Chondrocyte (in vitro differentiated cells): ENCODE measurements around the gene SLIT3. TPM values are rescaled to one million over a fixed set of nuclear protein-coding genes. Genes with fewer than 3 reads are reported as not detected.

Experiments
- DNase-seq: peaks from one replicate; pipeline ENCODE4 v3.0.0; 2021; ENCODE audit warnings: mixed read lengths, low spot score
- H3K27ac Mint-ChIP-seq: one replicate; pipeline ENCODE4 v1.8.0; 2021; ENCODE audit warnings: mild to moderate bottlenecking, moderate library complexity, mixed read lengths; ENCODE audit not compliant: unreplicated experiment
- H3K27me3 Mint-ChIP-seq: 2 replicates; pipeline ENCODE4 v1.8.0; 2021; ENCODE audit warnings: low read depth, mixed read lengths
- H3K36me3 Mint-ChIP-seq: 2 replicates; pipeline ENCODE4 v1.8.0; 2021; ENCODE audit warnings: low read depth, mixed read lengths
- H3K4me1 Mint-ChIP-seq: 2 replicates; pipeline ENCODE4 v1.8.0; 2021; ENCODE audit warnings: low read depth, mild to moderate bottlenecking, mixed read lengths
- H3K4me3 Mint-ChIP-seq: one replicate; pipeline ENCODE4 v1.8.0; 2021; ENCODE audit warnings: mild to moderate bottlenecking, moderate library complexity, mixed read lengths; ENCODE audit not compliant: unreplicated experiment
- H3K9me3 Mint-ChIP-seq: 2 replicates; pipeline ENCODE4 v1.8.0; 2021; ENCODE audit warnings: low read depth, mixed read lengths
- CTCF ChIP-seq: fragments of 200-600 bp; sonication (generic); IDR thresholded peaks from 2 replicates; pipeline ENCODE4 v1.5.0; 2021; ENCODE audit warnings: antibody characterized with exemption, mild to moderate bottlenecking, moderate library complexity
- total RNA-seq: library from RNA; stranded (reverse); gene quantifications from 3 replicates; pipeline ENCODE4 v1.2.1, GENCODE V29; 2021

Gene SLIT3
- total RNA-seq, 1 donor from 2014 or later, result 116 TPM

- Mint-ChIP-seq H3K4me1 (peaks cover 36% of the 10 kb centered on the region), H3K27me3 (no peaks in the 10 kb centered on the region), H3K9me3 (no peaks in the 10 kb centered on the region), H3K4me3 (no peak overlapping the region), H3K36me3 (peaks cover 2% of the 10 kb centered on the region), H3K27ac (peak overlapping the region; percentile 52)
- TF ChIP-seq CTCF, result no peak
- DNase-seq, result no peak
These were observed 169.2 kb downstream of the SLIT3 start for GRCh38 chr5:169131616-169132301.

GRCh38 chr5:169128679-169129078 lies 172.3 kb downstream of the SLIT3 start:
- H3K36me3 Mint-ChIP-seq, result peaks cover 4% of the 10 kb centered on the region
- H3K27me3 Mint-ChIP-seq, result no peaks in the 10 kb centered on the region
- no peak for DNase-seq
- no peak overlapping the region for H3K4me3 Mint-ChIP-seq
- H3K4me1 Mint-ChIP-seq, result peaks cover 45% of the 10 kb centered on the region
- no peak for TF ChIP-seq CTCF
- H3K27ac Mint-ChIP-seq, result no peak overlapping the region
- H3K9me3 Mint-ChIP-seq, result no peaks in the 10 kb centered on the region

DNA sequence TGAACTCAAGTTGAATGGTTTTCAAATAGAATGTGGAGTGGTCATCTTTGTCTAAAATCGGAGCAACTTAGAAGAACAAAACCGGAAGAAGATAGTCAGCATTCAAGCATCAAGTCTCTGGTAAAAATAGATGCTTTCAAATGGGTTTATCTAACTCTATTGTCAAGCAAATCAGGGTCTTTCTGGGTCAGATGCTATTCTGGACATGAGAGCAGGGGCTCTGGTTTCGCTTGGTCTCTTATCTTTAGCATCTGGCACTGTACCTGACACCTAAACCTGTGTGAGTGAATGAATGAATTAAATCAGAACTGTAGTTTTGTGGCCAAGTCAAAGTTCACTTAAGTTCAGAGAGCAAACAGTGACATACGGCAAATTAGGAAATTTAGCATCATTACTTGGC lies 173.5 kb downstream of the SLIT3 start:
- Mint-ChIP-seq H3K36me3 (peaks cover 10% of the 10 kb centered on the region), H3K4me3 (no peak overlapping the region), H3K27me3 (no peaks in the 10 kb centered on the region)

DNA sequence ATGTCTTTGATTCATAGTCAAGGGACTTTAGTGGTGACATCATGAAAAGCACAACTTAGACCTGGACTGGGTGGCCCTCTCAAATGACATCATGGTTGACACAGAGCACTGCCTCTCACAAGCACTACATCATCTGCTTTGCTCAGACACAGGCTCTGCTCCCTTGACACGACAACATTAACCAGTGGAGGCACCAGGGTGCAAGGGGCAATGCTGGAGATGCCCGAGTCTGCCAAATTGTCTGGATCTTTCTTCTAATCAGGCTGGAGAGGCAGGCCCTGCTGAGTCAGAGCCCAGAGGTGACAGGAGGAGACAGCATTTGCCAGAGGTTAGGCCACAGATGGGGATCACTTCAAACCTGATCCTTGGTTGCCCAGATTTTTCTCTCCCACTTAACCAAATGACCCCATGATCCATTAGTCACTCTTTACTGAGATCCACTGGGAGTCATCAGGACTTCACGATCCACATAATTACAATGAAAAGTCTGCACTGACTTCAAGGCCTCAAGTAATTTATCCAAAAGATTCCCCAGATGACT lies 174.4 kb downstream of the SLIT3 start:
- Mint-ChIP-seq H3K4me3 (no peak overlapping the region), H3K4me1 (peaks cover 32% of the 10 kb centered on the region), H3K27me3 (no peaks in the 10 kb centered on the region), H3K27ac (no peak overlapping the region), H3K36me3 (peaks cover 10% of the 10 kb centered on the region), H3K9me3 (no peaks in the 10 kb centered on the region)
- TF ChIP-seq CTCF, result no peak
- DNase-seq, result no peak

More for the DNA sequence above, 173.5 kb downstream of the SLIT3 start:
- no peak for TF ChIP-seq CTCF
- Mint-ChIP-seq H3K9me3 (no peaks in the 10 kb centered on the region), H3K4me1 (peaks cover 38% of the 10 kb centered on the region), H3K27ac (no peak overlapping the region)
- DNase-seq, result no peak

DNA sequence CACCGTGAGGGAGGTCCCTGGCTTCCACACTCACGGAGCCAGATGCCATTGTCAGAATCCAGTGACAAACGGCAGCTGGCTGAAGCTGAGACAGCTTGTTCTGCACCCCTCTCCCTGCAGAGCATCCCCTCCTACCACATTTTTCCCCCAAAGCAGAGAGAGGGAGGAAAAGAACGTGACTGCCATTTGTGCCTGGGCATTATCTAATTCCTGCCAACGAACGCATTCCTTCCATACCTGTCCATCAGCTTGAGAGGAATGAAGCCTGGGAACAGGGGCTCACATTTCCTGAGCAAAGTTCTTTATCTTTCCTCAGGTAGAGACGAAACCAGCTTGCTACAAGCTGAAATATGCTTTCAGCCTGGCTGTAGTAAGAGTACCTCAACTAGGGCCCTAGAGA lies 175.4 kb downstream of the SLIT3 start:
- H3K27me3 Mint-ChIP-seq, result no peaks in the 10 kb centered on the region
- DNase-seq, result no peak
- no peak for TF ChIP-seq CTCF
- H3K36me3 Mint-ChIP-seq, result peaks cover 10% of the 10 kb centered on the region
- peaks cover 24% of the 10 kb centered on the region for H3K4me1 Mint-ChIP-seq
- H3K9me3 Mint-ChIP-seq, result no peaks in the 10 kb centered on the region
- H3K4me3 Mint-ChIP-seq, result peak overlapping the region; percentile 22
- peak overlapping the region; percentile 9 for H3K27ac Mint-ChIP-seq
